ENCODE measurements around the gene ACTMAP. TPM values are rescaled to one million over a fixed set of nuclear protein-coding genes. Genes with fewer than 3 reads are reported as not detected.

The ACTMAP gene
- total RNA-seq, 1 experiment from 2014 or later: 16.8 TPM

GRCh38 chr19:40763963-40764362 is 13.7 kb upstream of the ACTMAP start:
- intact Hi-C loops (cut with micrococcal nuclease): no loop called here
- no peak for ATAC-seq

More at GRCh38 chr19:40763963-40764362, 13.7 kb upstream of the ACTMAP start:
- H3K9ac ChIP-seq (ENCODE audit: low read length): no peak overlapping the region
- H3K4me2 ChIP-seq (ENCODE audit: low read length): no peak overlapping the region
- BruUV-seq (replicated peaks): no TSS peak
- no peaks in the 10 kb centered on the region for H3K4me1 ChIP-seq (ENCODE audit: control insufficient read depth in 1 of 2, insufficient read depth in 2 of 2, low read length in 2 of 2)
- H3K79me2 ChIP-seq (ENCODE audit: insufficient read depth, low read length): peaks cover 52% of the 10 kb centered on the region
- H3K9me2 ChIP-seq (ENCODE audit: insufficient read depth): no peaks in the 10 kb centered on the region
- no peaks in the 10 kb centered on the region for H4K20me1 ChIP-seq (ENCODE audit: insufficient read depth)
- H3K4me3 ChIP-seq (replicated peaks in 1 of 2; ENCODE audit: low read depth in 1 of 2, low read length in 2 of 2): no peak overlapping the region
- peaks cover 67 to 68% of the 10 kb centered on the region in 2 experiments for H3K36me3 ChIP-seq (ENCODE audit: control insufficient read depth in 1 of 2, insufficient read depth in 2 of 2, low read length in 2 of 2)
- ChIA-PET POLR2A (no interaction called here), CTCF (no interaction called here), RAD21 (ENCODE audit: low non-redundant PET in 1 of 2, low total read pairs in 2 of 2, uncharacterized antibody in 2 of 2, unreplicated experiment in 2 of 2) (no interaction called here)
- H2AFZ ChIP-seq (ENCODE audit: low read depth, low read length, poor library complexity, severe bottlenecking): no peak overlapping the region
- H3K27ac ChIP-seq (ENCODE audit: low read depth, low read length): no peak overlapping the region
- no peaks in the 10 kb centered on the region for H3K9me3 ChIP-seq (ENCODE audit: control insufficient read depth in 1 of 2, insufficient read depth in 1 of 2, low read depth in 1 of 2, low read length in 2 of 2)
- H3K27me3 ChIP-seq (ENCODE audit: insufficient read depth, low read length): no peaks in the 10 kb centered on the region
- no peak for DNase-seq (ENCODE audit: low read depth, low spot score)
- no peak for TF ChIP-seq POLR2A (IDR thresholded peaks at IDR 0.05; ENCODE audit: borderline replicate concordance, extremely low read depth, insufficient read depth, insufficient read length)
- TF ChIP-seq ZNF274 (IDR thresholded peaks at IDR 0.05; ENCODE audit: low read depth, low read length): no peak
- TF ChIP-seq ZBTB33 (IDR thresholded peaks at IDR 0.05; ENCODE audit: extremely low read depth, insufficient replicate concordance, low read length): no peak
- TF ChIP-seq SP1 (IDR thresholded peaks at IDR 0.05; ENCODE audit: low read depth): no peak
- TF ChIP-seq ELF1 (IDR thresholded peaks at IDR 0.05; ENCODE audit: borderline replicate concordance, low read depth): no peak
- TF ChIP-seq EZH2 (IDR thresholded peaks at IDR 0.05): no peak
- TF ChIP-seq ZFX (IDR thresholded peaks at IDR 0.05): no peak
- no peak for TF ChIP-seq RAD21 (IDR thresholded peaks at IDR 0.05; ENCODE audit: low read depth)
- no peak for TF ChIP-seq REST (IDR thresholded peaks at IDR 0.05; ENCODE audit: low read depth)
- TF ChIP-seq TCF7L2 (IDR thresholded peaks at IDR 0.05; ENCODE audit: borderline replicate concordance, extremely low read depth, insufficient read depth, insufficient read length): no peak
- no peak for TF ChIP-seq MAX (IDR thresholded peaks at IDR 0.05)
